MM.1S (cell line): Measurements from ENCODE around the gene FOXN3.
"Not testable (repeated sequence)": the region's sequence is repeated elsewhere in the genome, so short reads cannot be mapped to it uniquely, and the experiment has no call there.

ENCODE experiments used
- EZH2phosphoT487 ChIP-seq: fragments of 300-600 bp; sonication (generic); IDR thresholded peaks from 2 replicates; pipeline ENCODE4 v1.6.1; 2018; ENCODE audit warnings: antibody characterized with exemption, low read length
- TF ChIP-seq, protein P1 (sequence below): fragments of 300-600 bp; sonication (generic); IDR thresholded peaks from 2 replicates; pipeline ENCODE4 v1.5.1; 2016; ENCODE audit warnings: antibody characterized with exemption, low read length, mixed read lengths

- TF ChIP-seq, protein P1, sequence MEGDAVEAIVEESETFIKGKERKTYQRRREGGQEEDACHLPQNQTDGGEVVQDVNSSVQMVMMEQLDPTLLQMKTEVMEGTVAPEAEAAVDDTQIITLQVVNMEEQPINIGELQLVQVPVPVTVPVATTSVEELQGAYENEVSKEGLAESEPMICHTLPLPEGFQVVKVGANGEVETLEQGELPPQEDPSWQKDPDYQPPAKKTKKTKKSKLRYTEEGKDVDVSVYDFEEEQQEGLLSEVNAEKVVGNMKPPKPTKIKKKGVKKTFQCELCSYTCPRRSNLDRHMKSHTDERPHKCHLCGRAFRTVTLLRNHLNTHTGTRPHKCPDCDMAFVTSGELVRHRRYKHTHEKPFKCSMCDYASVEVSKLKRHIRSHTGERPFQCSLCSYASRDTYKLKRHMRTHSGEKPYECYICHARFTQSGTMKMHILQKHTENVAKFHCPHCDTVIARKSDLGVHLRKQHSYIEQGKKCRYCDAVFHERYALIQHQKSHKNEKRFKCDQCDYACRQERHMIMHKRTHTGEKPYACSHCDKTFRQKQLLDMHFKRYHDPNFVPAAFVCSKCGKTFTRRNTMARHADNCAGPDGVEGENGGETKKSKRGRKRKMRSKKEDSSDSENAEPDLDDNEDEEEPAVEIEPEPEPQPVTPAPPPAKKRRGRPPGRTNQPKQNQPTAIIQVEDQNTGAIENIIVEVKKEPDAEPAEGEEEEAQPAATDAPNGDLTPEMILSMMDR, result not testable (repeated sequence)
- TF ChIP-seq EZH2phosphoT487, result not testable (repeated sequence)
These were observed 122.6 kb downstream of the FOXN3 start for GRCh38 chr14:89294469-89294868.
